ENCODE data around the gene ATG9A.

DNA sequence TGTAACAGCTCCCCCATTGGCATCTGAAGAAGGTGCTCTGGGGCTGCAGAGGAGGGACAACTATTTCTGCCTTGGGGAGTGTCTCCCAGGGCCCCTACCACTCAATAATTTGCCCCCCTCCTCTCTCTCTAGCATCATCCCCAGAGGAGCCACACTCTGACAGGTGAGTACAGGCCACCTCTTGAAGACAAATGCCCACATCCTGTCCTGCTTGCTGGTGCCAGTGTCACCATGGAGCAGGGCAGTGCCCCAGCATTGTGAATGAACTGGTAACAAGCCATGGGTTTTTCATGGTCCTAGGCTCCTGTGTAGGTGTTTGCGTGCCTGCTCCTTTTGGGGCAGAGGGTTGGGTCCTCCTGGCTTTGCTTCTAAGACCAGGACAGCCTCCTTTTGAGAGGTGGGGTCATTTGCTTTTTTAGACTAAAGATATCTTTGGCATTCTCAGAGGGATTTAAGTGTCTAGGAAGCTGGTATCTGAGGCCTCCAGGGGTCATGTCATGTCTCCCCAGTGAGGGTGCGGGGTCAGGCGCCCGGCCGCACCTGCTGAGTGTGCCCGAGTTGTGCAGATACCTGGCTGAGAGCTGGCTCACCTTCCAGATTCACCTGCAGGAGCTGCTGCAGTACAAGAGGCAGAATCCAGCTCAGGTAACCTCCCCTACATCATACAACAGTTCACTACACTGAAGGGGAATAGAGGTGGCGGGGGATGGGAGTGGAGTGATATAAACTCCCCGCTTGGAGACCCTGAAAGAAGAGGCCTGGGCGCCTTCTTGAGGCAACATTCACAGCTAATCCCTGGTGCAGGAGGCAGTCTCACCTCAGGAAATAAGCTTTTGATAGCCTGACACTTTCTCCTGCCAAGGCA, 49.6 kb downstream of the ATG9A start:
- TF ChIP-seq POLR2A (IDR thresholded peaks at IDR 0.05) (no peak), CTCF (IDR thresholded peaks at IDR 0.05) (no peak)

Data from uterus (tissue), 2 donors.